ENCODE measurements around the gene EEFSEC.

GRCh38 chr3:128362026-128362965 lies 209.0 kb downstream of the EEFSEC start:
- TF ChIP-seq CTCF (IDR thresholded peaks at IDR 0.05; ENCODE audit: low read depth, low read length) (no peak), EZH2phosphoT487 (IDR thresholded peaks at IDR 0.05; ENCODE audit: low read depth) (no peak)

Measured in OCI-LY3 (cell line).